Measurements from ENCODE around the gene PTPRU.
"Not testable (repeated sequence)": the region's sequence is repeated elsewhere in the genome, so short reads cannot be mapped to it uniquely, and the experiment has no call there.

The PTPRU gene

DNA sequence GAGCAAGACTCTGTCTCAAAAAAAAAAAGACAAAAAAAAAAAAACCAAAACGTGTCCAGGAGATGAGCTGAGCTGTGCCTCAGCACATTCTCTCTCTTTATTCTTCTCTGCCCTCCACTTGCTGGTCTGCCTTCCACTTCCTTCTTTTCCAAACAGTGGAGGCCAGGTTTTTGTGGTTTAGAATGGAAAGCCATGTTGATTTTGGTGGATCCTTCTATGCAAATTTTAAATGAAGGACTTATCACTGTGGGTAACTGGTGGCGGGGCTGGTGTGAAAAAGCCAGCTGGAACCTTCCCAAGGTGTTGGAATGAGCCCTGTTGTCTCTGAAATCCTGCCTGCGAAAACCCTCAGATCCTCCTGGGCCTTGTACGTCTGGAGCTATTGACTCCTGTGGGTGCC, 61.9 kb downstream of the PTPRU start:
- DNase-seq: no peak

DNA sequence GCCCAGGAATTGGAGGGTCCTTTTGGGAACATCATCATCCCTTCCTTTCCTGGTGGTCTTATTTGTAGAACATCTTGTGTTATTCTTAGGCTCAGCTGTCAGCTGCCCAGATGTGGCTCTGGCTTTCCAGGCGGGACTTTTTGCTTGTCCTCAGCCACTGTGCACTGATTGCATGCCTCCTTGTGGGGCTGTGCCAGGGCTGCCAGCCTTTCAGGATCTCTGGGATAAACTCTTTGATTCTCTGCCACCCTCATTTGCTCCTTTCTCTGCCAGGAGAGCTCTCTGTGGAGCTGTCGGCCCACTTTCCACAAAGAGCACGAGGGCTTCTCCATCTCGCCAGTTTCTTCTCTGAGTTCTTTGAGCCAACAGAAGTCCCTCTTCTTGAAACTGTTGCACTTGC, 63.1 kb downstream of the PTPRU start:
- DNase-seq: no peak

DNA sequence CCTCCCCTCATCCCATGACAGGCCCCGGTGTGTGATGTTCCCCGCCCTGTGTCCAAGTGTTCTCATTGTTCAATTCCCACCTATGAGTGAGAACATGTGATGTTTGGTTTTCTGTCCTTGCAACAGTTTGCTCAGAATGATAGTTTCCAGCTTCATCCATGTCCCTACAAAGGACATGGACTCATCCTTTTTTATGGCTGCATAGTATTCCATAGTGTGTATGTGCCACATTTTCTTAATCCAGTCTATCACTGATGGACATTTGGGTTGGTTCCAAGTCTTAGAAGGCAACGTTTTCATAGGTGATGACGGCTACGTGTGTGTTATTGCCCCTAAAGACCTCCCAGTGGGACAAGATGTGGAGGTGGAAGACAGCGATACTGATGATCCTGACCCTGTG, 65.4 kb downstream of the PTPRU start:
- DNase-seq: not testable (repeated sequence)

DNA sequence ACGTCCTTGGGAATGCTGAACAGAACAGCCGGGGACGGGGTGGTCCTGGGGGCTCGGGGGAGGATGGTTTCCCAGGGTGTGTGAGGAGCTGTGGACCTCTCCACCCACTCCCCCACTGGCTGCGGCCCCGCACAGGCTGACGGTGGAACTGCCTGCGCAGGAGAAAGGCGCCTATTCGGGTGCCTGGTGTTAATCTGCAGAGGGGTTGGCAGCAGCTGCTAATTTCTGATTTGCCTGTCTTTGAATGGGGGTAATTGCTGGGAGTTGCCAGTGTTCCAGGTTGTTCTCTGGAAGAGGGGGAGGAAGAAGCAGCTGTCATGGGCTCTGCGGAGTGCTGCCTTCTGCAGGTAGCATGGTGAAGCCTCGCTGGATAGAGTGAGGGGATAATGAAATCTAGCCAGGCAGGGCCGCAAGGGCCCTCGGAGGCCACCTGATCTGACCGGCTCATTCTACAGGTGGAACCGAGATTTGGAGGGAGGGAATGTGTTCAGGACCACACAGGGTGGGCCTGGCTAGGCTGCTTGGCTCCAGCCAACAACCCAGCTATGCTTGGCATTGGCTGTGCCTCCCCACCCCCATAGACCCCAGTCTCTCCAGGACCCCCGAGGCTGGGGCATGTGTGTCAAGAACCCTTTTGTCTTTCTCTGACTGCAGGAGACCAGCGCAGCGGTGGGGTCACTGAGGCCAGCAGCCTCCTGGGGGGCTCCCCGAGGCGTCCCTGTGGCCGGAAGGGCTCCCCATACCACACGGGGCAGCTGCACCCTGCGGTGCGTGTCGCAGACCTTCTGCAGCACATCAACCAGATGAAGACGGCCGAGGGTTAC, 67.1 kb downstream of the PTPRU start:
- no peak for DNase-seq

DNA sequence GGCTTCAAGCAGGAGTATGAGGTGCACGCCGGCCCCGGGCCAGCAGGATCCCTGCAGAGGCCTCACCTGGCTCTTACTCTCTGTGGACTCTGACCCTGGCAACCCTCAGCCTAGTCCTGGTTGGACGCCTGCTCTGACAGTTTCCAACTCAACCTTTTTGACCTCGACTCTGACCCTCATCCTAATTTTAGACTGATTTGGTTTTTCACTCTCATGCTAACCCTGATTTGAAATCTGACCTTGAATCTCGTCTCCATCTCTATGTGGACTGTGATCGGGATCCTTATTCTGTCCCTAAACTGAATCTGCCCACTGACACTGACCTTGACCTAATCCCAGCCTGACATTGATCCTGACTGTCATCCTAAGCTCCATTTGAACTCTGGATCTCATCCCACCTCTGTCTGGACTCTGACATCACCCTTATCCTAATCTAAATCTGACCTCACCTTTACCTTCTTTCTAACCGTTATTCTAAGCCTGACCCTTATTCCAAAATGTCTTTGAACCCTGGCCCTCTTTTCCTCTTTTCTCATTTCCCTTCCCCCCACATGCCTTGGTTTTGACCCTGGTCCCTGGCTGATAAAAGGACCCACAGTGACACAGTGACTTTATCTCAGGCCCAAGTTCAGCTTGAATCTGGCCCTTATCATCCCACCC, 67.8 kb downstream of the PTPRU start:
- DNase-seq: no peak

DNA sequence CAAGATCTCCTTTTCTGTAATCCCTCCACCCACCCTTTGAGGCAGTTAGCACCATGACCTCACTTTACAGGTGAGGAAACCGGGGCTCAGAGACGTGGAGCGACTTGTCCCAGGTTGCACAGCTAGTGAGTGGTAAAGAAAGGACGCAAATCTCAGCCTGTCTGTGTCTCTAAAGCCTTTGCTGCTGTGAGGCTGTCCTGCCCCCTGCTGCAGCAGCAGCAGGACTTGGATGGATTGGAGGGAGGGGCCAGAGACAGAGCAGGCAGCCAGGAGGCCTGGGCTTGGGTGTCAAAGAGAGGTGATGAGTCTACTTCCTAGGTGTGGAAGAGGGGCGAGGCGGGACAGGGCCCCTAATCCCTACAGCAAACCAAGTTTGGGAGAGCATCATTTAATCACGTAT, 69.6 kb downstream of the PTPRU start:
- no peak for DNase-seq

DNA sequence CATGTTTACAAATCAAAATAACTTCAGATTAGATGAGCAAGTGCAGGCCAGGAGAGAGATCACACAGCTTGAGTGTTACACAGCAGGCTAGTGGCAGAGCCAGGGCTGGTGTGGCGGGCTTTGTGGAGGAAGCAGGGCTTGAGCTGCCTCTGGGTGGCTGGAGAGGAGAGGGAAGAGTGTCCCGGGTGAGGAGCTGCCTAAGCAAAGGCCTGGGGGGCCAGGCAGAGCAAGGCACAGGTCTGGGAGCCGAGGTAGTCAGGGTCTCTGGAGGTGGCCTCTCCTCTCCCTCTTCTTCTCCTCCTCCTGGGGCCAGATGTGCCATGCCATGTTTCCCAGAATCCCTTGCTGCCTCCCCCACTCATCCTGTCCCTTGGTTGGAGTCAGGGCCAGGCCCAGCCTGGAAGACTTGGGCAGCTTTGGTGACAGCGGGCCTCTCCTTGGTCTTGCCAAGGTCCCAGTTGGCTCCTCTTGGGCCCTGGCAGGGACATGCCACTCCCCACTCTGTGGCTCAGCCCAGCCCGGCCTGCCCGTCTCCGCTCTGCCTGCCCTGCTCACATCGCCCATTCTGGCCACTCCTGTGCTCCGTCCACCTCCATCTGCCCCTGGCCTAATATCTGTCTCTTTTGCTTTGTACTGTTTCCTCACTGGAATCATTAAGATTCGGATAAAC, 70.3 kb downstream of the PTPRU start:
- DNase-seq: no peak

DNA sequence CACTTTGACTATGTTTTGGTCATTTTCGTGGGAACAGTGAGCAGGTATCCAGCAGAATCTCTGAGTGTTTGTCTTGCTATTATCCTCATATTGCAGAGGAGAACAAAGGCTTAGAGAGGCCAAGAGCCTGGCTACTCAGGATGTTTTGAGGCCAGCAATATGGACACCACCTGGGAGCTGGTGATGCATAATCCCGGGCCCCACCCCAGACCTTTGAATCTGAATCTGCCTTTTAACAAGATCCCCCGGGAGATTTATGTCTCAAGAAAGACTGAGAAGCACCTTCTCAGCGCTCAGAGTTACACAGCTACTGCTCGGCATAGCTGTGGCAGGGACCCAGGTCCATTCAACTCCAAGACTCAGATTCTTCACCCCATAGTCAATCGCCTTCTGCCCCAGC, 72.8 kb downstream of the PTPRU start:
- DNase-seq: no peak

DNA sequence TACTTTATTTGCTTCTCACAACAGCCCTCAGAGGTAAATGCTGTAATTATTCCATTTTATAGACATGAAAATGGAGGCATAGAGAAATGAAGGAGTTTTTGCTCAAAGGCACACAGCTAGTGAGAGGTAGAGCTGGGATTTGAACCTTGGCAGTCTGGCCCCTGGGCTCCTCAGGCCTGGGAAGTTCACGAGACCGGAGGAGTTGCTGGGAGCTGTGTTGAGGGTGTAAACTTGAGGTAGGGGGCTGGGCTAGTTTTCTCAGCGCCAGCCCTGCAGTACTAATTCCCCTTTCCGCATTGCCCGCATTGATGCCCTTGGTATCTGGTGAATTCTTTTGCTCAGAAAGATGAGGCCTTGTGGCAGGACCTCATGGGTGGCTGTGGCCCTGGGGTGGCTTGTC, 73.3 kb downstream of the PTPRU start:
- DNase-seq: no peak

DNA sequence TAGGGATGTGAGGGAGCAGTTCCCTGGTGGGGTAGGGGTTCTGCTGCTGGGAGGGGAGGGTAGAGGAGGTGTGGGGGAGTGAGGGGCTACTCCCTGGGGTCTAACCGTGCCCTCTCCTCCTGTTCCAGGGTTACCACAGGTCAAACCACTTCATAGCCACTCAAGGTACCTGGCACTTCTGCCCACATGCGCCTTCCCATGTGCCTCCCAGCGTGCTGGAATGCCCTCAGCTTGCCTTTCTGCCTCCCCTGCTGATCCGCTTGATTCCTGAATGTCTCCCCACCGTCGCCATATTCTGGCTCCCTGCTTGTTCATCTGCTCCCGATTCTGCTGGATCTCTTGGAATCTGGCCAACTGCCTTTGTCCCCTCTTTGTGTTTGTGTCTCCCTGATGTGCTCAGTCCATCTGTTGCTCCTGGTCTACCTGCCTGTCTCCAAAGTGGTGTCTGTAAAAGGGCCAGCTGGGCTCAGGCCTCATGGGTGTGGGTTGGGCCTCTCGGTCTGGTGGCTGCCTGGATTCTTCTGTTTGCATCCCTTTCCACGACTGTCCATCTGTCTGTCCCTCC, 74.4 kb downstream of the PTPRU start:
- no peak for DNase-seq

DNA sequence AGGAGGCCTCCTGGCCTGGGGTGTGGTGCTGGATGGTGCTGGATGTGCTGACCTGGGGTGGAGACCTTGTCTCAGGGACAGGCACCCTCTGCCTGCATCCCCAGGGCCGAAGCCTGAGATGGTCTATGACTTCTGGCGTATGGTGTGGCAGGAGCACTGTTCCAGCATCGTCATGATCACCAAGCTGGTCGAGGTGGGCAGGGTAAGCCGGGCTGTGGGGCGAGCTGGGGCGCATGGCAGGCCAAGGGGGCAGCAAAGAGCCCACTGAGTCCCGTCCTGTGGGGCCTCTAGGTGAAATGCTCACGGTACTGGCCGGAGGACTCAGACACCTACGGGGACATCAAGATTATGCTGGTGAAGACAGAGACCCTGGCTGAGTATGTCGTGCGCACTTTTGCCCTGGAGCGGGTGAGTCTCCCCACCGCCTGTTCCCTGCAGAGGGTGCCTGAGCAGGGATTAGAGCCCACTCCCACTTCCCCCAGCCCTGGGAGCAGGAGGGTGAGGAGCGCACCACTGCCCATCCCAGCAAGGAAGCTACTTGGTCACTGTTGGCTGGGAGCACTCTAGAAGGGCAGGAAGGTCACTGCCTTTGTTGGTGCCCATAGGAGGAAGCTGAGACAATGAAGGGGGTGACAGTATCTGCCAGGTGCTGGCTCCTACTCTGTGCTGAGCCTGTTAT, 75.2 kb downstream of the PTPRU start:
- no peak for DNase-seq

DNA sequence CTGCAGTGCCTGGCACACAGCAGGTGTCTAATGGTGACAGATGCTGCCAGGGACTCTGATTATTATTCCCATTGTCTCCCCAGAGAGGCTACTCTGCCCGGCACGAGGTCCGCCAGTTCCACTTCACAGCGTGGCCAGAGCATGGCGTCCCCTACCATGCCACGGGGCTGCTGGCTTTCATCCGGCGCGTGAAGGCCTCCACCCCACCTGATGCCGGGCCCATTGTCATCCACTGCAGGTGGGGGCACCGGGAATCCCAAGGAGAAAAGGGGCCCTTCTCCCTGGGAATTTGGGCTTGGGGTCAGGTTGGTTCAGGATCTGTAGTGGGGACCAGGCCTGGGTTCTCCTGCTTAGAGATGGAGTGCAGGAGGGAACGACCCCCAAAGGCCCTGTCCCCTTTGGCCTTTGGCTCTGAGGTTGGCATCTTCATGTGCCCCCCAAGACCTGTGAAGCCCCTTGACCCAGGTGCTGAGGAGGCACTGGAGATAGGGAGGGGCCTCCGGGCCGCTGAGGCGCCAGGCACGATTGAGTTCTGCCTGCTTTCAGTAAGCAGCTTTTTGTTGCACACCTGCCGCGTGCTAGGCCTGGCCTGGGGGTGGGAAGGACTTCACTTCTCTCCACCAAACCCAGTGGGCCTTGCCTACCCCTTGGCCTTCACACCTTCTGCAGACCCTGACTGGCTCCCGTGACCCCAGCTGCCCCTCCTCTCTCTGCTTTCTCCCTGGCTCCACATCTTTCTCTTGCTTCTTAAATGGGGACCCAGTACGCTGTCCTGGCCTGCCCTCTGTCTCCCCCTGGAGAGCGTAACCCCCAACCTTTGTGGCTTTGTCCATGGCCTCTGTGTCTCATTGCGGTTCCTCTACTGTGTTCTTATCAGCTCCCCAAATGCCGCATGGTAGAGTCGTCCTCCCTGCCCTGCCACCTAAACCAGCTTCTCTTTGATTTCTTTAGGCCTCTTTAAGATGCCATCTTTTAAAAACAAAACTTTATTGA, 76.4 kb downstream of the PTPRU start:
- no peak for DNase-seq

DNA sequence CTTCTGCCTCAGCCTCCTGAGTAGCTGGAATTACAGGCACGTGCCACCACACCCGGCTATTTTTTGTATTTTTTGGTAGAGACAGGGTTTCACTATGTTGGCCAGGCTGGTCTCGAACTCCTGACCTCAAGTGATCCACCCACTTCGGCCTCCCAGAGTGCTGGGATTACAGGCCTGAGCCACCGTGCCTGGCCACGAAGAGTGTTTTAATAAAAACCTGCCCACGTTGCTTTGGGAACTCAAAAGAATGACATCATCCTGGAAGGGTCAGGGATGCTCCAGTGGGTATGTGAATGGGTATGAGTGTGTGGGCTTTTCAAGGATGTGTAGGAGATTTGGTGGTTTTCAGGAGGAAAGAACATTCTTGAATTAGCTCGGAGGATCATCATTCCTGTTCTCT, 78.4 kb downstream of the PTPRU start:
- DNase-seq: not testable (repeated sequence)

DNA sequence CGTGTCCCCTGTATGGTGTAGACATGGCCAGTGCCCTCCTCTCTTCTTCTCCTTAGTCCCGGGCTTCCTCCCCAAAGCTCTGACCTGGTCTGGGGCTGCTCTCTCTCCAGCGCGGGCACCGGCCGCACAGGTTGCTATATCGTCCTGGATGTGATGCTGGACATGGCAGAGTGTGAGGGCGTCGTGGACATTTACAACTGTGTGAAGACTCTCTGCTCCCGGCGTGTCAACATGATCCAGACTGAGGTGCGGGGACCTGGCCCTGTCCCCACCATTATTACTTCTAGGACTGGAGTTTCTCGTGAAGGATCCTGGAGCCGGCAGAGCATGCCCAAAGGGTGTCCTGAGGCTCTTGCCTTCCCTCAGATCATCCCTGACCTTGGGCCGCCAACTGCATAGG, 78.9 kb downstream of the PTPRU start:
- no peak for DNase-seq

DNA sequence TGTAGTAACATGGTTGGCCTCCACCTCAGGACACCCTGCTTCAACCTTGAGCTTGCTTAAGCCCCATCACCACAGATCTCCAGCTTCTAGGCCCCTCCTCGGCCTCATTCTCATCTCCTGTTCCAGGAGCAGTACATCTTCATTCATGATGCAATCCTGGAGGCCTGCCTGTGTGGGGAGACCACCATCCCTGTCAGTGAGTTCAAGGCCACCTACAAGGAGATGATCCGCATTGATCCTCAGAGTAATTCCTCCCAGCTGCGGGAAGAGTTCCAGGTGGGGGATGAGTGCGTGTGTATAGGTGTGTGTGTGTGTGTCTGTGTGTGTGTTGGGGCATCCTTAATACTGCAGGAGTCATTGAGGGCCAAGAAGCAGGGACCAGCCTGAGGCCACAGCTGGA, 79.6 kb downstream of the PTPRU start:
- DNase-seq: no peak

DNA sequence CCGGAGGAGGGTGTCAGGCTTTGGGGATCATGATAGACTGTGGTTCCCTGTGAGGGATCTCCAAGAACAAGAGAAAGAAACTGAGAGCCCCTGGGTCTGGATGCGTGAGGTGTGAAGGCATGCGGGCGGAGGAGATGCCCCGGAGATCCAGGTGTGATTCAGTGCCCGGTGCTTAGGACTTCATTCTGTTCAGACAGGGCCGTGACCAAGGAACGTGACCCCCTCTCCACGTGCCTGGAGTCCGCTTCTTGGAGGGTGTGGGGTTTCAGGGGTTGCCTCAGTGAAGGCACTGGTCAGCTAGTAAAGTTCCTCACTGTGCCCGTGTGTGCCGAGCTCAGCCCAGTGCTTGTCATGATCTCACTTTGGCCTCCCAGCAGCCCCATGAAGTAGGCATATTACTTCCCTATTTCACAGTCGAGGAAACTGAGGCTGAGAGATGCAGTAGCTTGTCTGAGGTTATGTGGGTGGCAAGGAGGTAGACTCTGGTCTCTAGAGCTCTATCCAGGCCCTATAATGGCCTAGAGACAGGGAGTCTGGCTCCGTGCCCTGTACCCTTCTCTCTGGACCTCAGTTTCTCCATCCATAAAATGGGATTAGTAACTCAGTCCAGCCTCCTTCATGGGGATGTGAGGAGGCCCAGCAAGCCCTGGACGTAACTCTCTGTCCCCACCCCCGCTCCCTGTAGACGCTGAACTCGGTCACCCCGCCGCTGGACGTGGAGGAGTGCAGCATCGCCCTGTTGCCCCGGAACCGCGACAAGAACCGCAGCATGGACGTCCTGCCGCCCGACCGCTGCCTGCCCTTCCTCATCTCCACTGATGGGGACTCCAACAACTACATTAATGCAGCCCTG, 81.0 kb downstream of the PTPRU start:
- DNase-seq: no peak

DNA sequence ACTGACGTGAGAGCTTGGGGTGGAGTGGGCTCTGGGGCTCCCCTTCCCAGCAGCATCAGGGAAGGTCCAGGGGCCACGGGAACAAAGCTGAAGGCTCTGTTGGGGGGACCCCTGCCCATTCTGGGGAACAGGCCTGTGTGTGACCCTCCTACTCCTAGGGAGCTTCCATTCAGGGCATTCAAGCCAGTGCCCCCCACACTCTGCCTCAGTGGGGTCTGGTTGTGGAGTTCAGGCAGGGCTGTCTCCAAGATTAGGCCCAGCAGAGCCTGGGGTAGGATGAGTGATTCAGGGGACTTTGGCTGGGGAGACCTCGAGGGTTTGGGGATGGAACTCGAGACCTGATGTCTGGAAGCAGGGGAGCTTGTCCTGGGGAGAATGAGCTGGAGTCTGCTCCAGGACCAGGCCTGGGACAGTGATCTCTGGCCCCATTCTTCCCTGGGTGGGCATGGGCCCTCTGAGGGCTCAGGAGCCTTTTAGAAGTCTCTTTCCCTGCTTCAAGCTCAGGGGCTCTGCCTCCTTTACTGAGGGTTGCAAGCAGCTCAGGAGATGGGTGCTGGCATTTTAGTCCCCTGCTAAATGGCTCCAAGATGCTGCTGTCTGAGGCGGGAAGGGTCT, 81.7 kb downstream of the PTPRU start:
- DNase-seq: no peak

DNA sequence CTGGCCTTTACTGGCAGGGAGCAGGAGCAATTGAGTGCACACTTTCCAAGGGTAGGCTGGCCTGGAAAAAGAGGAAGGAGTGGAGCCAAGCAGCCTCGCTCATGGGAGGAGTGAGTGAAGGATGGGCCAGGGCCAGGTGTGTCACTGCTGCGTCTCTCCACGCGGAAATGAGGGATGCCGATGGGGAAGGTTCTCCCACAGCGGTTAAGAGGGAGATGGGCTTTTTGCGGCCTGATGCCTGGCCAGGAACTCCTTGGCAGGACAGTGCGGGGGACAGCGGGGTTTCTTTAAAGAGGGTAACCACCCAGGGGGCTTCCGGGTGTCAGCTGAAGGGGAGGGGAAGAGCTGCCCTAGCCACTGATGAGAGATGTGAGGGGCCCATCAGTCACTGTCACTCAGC, 82.4 kb downstream of the PTPRU start:
- no peak for DNase-seq

DNA sequence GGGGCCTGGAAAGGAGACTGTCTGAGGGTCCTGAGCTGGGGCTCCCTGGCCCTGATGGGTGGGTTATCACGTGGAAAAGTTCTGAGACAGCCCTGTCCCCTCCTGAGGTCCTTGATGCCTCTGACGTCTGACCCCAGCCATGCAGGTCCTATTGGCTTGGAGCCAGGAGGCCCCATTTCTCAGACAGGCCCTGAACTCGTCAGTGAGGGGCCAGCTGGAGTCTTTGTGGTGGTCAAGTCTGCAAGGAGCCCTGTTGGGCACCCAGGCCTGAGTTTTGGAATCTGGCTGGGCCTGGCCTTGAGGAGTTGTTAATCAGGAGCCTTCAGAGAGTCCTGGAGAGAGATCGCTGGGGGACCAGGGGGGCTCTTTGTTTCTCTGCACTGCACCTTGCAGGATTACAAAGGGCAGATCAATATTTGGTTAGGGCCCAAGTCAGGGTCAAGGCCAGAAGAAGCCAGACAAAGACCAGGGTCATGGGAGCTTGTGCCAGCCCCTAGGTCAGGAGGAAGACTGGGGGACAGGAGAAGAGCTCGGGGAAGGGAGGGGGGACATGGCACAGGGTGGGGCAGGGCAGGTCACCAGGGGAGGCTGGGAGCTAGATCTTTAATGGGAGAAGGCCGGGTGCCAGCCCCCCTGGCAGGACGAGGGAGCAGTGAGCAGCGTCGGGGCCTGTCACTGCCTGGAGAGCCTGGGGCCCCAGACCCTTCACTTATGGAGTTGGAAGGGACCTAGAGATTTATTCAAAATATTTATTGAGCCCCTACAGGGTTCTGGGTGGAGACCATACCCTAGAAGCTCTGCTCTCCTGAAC, 83.2 kb downstream of the PTPRU start:
- no peak for DNase-seq

All from NCI-H510A treated with DMSO at 0.1 percent for 48 hours (cell line).